SK-N-SH treated with all-trans-retinoic acid at 6 μM for 48 hours (cell line): ENCODE measurements around the gene TIAM1.

Source experiments
- ARNTL ChIP-seq: fragments of 450-650 bp; formaldehyde crosslinking; IDR thresholded peaks from 2 replicates; pipeline ENCODE4 v1.5.0; 2020; ENCODE audit warnings: low read depth, mild to moderate bottlenecking, moderate library complexity, borderline replicate concordance
- BACH2 ChIP-seq: fragments of 250-450 bp; sonication (Bioruptor Pico); IDR thresholded peaks from 2 replicates; pipeline ENCODE4 v1.9.0; 2021; ENCODE audit warnings: mild to moderate bottlenecking, borderline replicate concordance
- CREB5 ChIP-seq: fragments of 250-450 bp; sonication (Bioruptor Pico); IDR thresholded peaks from 2 replicates; pipeline ENCODE4 v1.5.1; 2020; ENCODE audit warnings: low read depth, mild to moderate bottlenecking, moderate library complexity
- ISL1 ChIP-seq: fragments of 250-450 bp; sonication (Bioruptor Pico); IDR thresholded peaks from 2 replicates; pipeline ENCODE4 v2.1.2; 2022; ENCODE audit warnings: mild to moderate bottlenecking, moderate library complexity
- TOX ChIP-seq: fragments of 250-450 bp; sonication (Bioruptor Pico); IDR thresholded peaks from 2 replicates; pipeline ENCODE4 v1.8.0; 2021; ENCODE audit warnings: mild to moderate bottlenecking, moderate library complexity, borderline replicate concordance
- ZFP3 ChIP-seq: fragments of 250-450 bp; sonication (Bioruptor Pico); IDR thresholded peaks from 2 replicates; pipeline ENCODE4 v1.5.0; 2020; ENCODE audit warnings: mild to moderate bottlenecking, moderate library complexity
- TF ChIP-seq, protein P1 (sequence below): fragments of 250-450 bp; sonication (Bioruptor Pico); IDR thresholded peaks from 2 replicates; pipeline ENCODE4 v1.8.0; 2021; ENCODE audit warnings: low read depth, mild to moderate bottlenecking, moderate library complexity, borderline replicate concordance
- TF ChIP-seq, protein P2 (sequence below): fragments of 250-450 bp; sonication (Bioruptor Pico); IDR thresholded peaks from 2 replicates; pipeline ENCODE4 v1.5.1; 2021; ENCODE audit warnings: mild to moderate bottlenecking, moderate library complexity

GRCh38 chr21:31346256-31346821 lies 2.3 kb upstream of the TIAM1 start:
- TF ChIP-seq ZFP3 (CRISPR knock-in tag) (no peak), ISL1 (CRISPR knock-in tag) (no peak), ARNTL (CRISPR knock-in tag) (no peak), BACH2 (no peak), CREB5 (CRISPR knock-in tag) (no peak), TOX (CRISPR knock-in tag) (no peak)
- TF ChIP-seq, protein P1, sequence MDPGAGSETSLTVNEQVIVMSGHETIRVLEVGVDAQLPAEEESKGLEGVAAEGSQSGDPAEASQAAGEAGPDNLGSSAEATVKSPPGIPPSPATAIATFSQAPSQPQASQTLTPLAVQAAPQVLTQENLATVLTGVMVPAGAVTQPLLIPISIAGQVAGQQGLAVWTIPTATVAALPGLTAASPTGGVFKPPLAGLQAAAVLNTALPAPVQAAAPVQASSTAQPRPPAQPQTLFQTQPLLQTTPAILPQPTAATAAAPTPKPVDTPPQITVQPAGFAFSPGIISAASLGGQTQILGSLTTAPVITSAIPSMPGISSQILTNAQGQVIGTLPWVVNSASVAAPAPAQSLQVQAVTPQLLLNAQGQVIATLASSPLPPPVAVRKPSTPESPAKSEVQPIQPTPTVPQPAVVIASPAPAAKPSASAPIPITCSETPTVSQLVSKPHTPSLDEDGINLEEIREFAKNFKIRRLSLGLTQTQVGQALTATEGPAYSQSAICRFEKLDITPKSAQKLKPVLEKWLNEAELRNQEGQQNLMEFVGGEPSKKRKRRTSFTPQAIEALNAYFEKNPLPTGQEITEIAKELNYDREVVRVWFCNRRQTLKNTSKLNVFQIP (CRISPR knock-in tag): no peak
- TF ChIP-seq, protein P2, sequence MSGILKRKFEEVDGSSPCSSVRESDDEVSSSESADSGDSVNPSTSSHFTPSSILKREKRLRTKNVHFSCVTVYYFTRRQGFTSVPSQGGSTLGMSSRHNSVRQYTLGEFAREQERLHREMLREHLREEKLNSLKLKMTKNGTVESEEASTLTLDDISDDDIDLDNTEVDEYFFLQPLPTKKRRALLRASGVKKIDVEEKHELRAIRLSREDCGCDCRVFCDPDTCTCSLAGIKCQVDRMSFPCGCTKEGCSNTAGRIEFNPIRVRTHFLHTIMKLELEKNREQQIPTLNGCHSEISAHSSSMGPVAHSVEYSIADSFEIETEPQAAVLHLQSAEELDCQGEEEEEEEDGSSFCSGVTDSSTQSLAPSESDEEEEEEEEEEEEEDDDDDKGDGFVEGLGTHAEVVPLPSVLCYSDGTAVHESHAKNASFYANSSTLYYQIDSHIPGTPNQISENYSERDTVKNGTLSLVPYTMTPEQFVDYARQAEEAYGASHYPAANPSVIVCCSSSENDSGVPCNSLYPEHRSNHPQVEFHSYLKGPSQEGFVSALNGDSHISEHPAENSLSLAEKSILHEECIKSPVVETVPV (CRISPR knock-in tag): no peak
